ENCODE data around the gene DNASE1L1.

Gene DNASE1L1

DNA sequence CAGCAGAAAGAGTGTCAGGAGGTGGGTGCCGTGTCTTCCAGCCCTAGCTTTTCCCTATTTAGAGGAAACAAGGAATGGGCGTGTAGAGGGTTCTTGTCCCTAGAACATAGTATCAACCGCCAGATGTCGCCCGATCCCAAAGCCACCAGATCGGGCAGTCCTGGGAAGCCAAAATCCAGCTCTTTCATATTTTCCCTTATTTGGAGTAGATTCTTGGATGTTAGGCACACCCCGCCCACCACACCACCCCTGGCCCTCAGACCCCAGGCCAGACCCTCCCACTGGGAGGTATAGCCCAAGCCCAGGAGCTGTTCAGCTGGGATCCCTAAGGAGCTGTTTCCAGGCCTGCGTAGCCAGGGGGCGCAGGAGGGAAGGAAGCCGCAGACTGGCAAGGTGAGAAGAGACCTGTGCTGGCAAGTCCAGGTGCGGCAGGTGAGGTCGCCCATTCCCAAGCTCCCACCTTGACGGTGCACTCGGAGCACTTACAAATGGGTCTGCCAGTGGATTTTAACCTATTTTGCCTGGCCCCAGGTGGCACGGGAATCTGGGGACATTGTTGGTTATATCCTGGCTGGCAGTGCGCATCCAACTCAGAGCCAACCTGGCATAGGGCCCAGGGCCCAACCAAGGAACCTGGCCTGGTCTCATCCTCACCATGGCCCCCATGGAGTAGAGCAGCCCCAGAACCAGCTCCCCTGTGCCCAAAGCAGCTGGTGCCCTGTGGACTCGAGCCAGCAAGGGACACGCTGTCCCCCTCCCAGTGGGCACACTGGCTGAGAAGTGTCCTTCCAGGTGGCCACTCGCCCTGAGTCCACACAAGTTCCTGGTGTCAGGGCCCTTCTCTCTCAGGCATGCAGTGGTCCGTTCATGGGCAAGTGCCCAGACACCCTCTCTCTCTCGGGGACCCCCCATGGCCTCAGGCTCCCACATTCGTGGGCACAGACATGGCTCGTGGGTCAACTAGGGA, 35.4 kb downstream of the DNASE1L1 start:
- DNase-seq, result peak in 2 of 3 donors; percentile 35 to 42

DNA sequence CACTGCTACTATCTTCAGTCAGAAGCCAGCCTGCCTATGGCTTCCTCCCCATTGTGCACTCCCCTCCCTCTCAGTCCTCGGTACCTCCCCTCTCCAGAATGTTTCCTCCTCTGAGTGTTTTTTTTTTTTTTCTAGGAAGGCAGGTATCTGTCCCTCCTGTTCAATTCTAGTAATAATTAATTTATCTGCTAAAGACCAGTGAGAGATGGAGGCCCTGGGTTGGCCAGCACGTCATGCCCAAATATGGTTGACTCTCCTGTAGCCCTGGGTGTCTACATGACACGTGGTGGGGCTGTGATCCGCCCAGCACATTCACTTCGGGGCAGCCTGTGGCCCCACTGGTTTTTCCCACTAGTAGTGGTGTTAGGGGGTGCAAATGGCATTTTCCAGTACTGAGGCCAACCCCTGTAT, 36.4 kb downstream of the DNASE1L1 start:
- POLR2A ChIA-PET, result no interaction called here
- Histone ChIP-seq H3K9me3 (ENCODE audit: control extremely low read depth in 1 of 5, control insufficient read depth in 4 of 5, insufficient read depth in 2 of 5, low read depth in 1 of 5, low read length in 4 of 5) (no peaks in the 10 kb centered on the region), H3K4me3 (ENCODE audit: control insufficient read depth in 1 of 7, extremely low read depth in 1 of 7, insufficient read depth in 4 of 7, low read depth in 2 of 7, low read length in 6 of 7) (no peak overlapping the region), H3K27ac (ENCODE audit: insufficient read depth in 1 of 2, low read depth in 1 of 2, low read length in 2 of 2, poor library complexity in 1 of 2, severe bottlenecking in 2 of 2) (no peak overlapping the region), H3K36me3 (ENCODE audit: control insufficient read depth in 4 of 4, insufficient read depth in 4 of 4, low read length in 3 of 4) (peaks cover 0 to 4% (median 4%) of the 10 kb centered on the region in 4 experiments), H3K27me3 (replicated peaks in 2 of 5; ENCODE audit: control insufficient read depth in 4 of 5, insufficient read depth in 5 of 5, low read length in 4 of 5) (peaks cover 0 to 14% (median 0%) of the 10 kb centered on the region in 5 experiments), H3K4me1 (ENCODE audit: control extremely low read depth in 1 of 4, control insufficient read depth in 4 of 4, insufficient read depth in 4 of 4, low read length in 3 of 4) (peaks cover 3 to 53% (median 40%) of the 10 kb centered on the region in 4 experiments)
- DNase-seq, result no peak
- 0% methylated on average over 1 of the region's 5 CpGs for WGBS (ENCODE audit: insufficient coverage)
- CTCF ChIA-PET, result interaction anchor here (0.7 to 2.6 kb wide), 13 partner anchors 9 to 170 kb away, joined by 3 to 19 read pairs (median 4); partner anchors contain the start of gene SLC10A3

More for the DNA sequence above, 35.4 kb downstream of the DNASE1L1 start:
- peaks cover 0 to 14% (median 0%) of the 10 kb centered on the region in 5 experiments for H3K27me3 ChIP-seq (replicated peaks in 2 of 5; ENCODE audit: control insufficient read depth in 4 of 5, insufficient read depth in 5 of 5, low read length in 4 of 5)
- 42% methylated on average over 23 of the region's 23 CpGs for WGBS (ENCODE audit: insufficient coverage)
- CTCF ChIA-PET, result interaction anchor here (0.7 to 2.6 kb wide), 18 partner anchors 8 to 169 kb away, joined by 3 to 19 read pairs (median 4); partner anchors contain the start of gene SLC10A3
- peak overlapping the region in 3 of 7 experiments; percentile 15 to 61 (median 35) for H3K4me3 ChIP-seq (ENCODE audit: control insufficient read depth in 1 of 7, extremely low read depth in 1 of 7, insufficient read depth in 4 of 7, low read depth in 2 of 7, low read length in 6 of 7)
- H3K4me1 ChIP-seq (ENCODE audit: control extremely low read depth in 1 of 4, control insufficient read depth in 4 of 4, insufficient read depth in 4 of 4, low read length in 3 of 4), result peaks cover 3 to 49% (median 37%) of the 10 kb centered on the region in 4 experiments
- H3K36me3 ChIP-seq (ENCODE audit: control insufficient read depth in 4 of 4, insufficient read depth in 4 of 4, low read length in 3 of 4), result no peaks in the 10 kb centered on the region
- peaks cover 0 to 1% (median 0%) of the 10 kb centered on the region in 5 experiments for H3K9me3 ChIP-seq (ENCODE audit: control extremely low read depth in 1 of 5, control insufficient read depth in 4 of 5, insufficient read depth in 2 of 5, low read depth in 1 of 5, low read length in 4 of 5)
- POLR2A ChIA-PET, result no interaction called here
- no peak overlapping the region for H3K27ac ChIP-seq (ENCODE audit: insufficient read depth in 1 of 2, low read depth in 1 of 2, low read length in 2 of 2, poor library complexity in 1 of 2, severe bottlenecking in 2 of 2)

DNA sequence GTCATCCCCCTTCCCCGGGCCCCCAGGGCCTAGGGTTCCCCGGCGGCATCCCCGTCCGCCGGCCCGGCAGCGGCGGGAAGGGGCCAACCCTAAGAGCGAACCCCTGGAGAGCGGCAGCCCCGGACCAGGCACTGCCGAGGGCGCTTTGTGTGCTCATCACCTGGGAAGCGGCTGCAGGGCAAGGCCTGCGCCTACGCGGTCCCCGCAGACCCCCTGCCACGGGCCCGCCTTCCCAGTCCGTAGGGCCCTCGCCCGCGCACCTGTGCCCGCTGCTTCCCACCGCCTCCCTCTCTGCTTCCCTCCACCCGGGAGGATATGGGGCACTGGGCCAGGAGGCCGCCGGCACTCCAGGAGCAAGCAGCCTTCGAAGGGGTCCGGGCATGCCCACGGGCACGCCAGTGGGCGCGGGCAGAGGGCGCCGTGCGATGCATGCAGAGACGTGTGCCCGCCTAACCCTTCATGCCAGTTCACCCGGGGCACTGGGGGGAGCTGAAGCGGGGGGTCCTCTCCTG, 37.2 kb downstream of the DNASE1L1 start:
- peaks cover 0 to 12% (median 9%) of the 10 kb centered on the region in 4 experiments for H3K36me3 ChIP-seq (ENCODE audit: control insufficient read depth in 4 of 4, insufficient read depth in 4 of 4, low read length in 3 of 4)
- H3K27ac ChIP-seq (ENCODE audit: insufficient read depth in 1 of 2, low read depth in 1 of 2, low read length in 2 of 2, poor library complexity in 1 of 2, severe bottlenecking in 2 of 2), result no peak overlapping the region
- H3K9me3 ChIP-seq (ENCODE audit: control extremely low read depth in 1 of 5, control insufficient read depth in 4 of 5, insufficient read depth in 2 of 5, low read depth in 1 of 5, low read length in 4 of 5), result no peaks in the 10 kb centered on the region
- H3K4me1 ChIP-seq (ENCODE audit: control extremely low read depth in 1 of 4, control insufficient read depth in 4 of 4, insufficient read depth in 4 of 4, low read length in 3 of 4), result peaks cover 3 to 51% (median 44%) of the 10 kb centered on the region in 4 experiments
- DNase-seq, result no peak
- peaks cover 0 to 14% (median 0%) of the 10 kb centered on the region in 5 experiments for H3K27me3 ChIP-seq (replicated peaks in 2 of 5; ENCODE audit: control insufficient read depth in 4 of 5, insufficient read depth in 5 of 5, low read length in 4 of 5)
- H3K4me3 ChIP-seq (ENCODE audit: control insufficient read depth in 1 of 7, extremely low read depth in 1 of 7, insufficient read depth in 4 of 7, low read depth in 2 of 7, low read length in 6 of 7), result peak overlapping the region in 4 of 7 experiments; percentile 48 to 66 (median 54)
- CTCF ChIA-PET, result no interaction called here
- WGBS (ENCODE audit: insufficient coverage), result 44% methylated on average over 39 of the region's 43 CpGs
- POLR2A ChIA-PET, result no interaction called here

DNA sequence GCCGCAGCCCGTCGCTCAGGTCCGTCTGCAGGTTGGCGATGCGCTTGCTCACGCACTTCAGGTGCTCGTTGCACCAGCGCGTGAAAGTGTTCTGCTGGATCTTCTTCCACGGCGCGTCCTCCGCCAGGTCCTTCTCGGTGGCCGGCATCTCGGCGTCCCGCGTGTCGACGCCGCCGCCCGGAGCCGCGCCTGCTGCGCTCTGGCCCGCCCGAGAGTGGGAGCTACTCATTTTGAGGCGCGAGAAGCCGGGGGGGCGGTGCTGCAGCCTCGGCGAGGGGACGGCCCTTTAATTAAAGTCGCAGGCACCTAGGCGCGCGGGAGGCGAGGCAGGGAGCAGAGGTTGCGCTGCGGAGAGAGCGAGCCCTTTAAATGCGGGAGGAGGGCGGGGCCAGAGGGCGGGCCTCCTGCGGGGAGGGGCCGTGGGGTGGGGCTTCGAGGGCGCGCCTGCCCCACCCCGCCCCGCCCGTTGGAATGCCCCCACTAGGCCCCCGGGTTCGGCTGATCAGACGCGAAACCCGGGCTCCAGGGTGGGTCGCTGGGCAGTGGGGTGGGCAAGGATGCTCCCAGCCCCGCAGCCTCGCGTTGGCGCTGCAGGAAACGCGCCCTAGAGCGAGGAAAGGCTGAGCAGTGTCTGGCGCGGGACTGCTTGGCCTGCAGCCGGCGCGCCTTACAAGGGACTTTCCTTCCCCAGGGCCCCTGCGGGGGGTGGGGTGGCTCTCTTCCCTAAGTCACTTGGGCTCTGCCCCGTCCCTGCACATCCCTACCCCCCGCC, 37.9 kb downstream of the DNASE1L1 start:
- peaks cover 0 to 18% (median 15%) of the 10 kb centered on the region in 4 experiments for H3K36me3 ChIP-seq (ENCODE audit: control insufficient read depth in 4 of 4, insufficient read depth in 4 of 4, low read length in 3 of 4)
- WGBS (ENCODE audit: insufficient coverage), result 39% methylated on average over 66 of the region's 77 CpGs
- DNase-seq, result peak; percentile 87 to 91 (median 89)
- H3K27me3 ChIP-seq (replicated peaks in 2 of 5; ENCODE audit: control insufficient read depth in 4 of 5, insufficient read depth in 5 of 5, low read length in 4 of 5), result peaks cover 0 to 14% (median 0%) of the 10 kb centered on the region in 5 experiments
- peaks cover 3 to 52% (median 44%) of the 10 kb centered on the region in 4 experiments for H3K4me1 ChIP-seq (ENCODE audit: control extremely low read depth in 1 of 4, control insufficient read depth in 4 of 4, insufficient read depth in 4 of 4, low read length in 3 of 4)
- ChIA-PET CTCF (no interaction called here), POLR2A (interaction anchor here (1.0 kb wide), 2 partner anchors 14 to 144 kb away, joined by 3 to 4 read pairs; partner anchors contain the start of gene FAM3A)
- H3K4me3 ChIP-seq (ENCODE audit: control insufficient read depth in 1 of 7, extremely low read depth in 1 of 7, insufficient read depth in 4 of 7, low read depth in 2 of 7, low read length in 6 of 7), result peak overlapping the region; percentile 34 to 89 (median 77)
- H3K9me3 ChIP-seq (ENCODE audit: control extremely low read depth in 1 of 5, control insufficient read depth in 4 of 5, insufficient read depth in 2 of 5, low read depth in 1 of 5, low read length in 4 of 5), result no peaks in the 10 kb centered on the region
- H3K27ac ChIP-seq (ENCODE audit: insufficient read depth in 1 of 2, low read depth in 1 of 2, low read length in 2 of 2, poor library complexity in 1 of 2, severe bottlenecking in 2 of 2), result peak overlapping the region in 1 of 2 experiments; percentile 85

DNA sequence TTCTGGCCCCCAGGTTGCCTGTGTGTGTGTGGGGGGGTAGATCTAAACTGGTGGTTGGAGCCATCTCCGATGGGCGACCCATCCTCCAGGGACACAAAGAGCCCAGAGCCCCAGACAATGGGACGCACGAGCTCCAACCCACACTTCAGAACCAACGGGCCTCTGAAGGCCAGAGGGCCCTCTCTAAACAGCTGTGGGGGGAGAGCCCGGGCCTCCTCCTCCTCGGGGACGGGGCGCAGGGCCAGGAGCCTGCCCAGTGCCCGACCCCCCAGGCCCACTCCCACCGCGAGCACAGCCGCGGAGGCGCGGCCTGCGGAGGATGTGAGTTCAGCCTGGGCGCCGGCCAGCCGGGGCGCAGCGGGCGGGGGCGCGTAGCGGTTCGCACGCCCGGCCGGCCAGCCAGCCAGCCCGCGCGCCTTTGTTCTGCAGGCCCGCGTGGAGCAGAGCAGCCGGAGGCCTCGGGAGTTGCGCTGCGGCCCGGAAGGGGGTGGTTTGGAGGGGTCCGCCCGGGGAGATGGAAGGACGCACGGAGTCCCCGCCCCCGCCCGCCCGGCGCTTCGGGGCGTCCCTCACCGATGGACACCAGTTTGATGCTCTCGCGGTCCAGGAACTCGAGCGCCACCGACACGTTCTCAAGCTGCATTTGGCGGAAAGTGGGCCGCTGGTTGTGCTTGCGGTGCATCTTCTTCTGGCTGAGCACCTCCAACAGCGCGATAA, 38.6 kb downstream of the DNASE1L1 start:
- POLR2A ChIA-PET, result interaction anchor here (1.0 to 1.8 kb wide), 3 partner anchors 14 to 145 kb away, joined by 3 to 4 read pairs (median 4); partner anchors contain the start of gene FAM3A
- no peak for DNase-seq
- WGBS (ENCODE audit: insufficient coverage), result 31% methylated on average over 57 of the region's 63 CpGs
- CTCF ChIA-PET, result interaction anchor here (0.6 kb wide), 1 partner anchor 54 kb away, joined by 3 read pairs; no protein-coding TSS in a partner anchor
- peak overlapping the region; percentile 54 to 85 for H3K27ac ChIP-seq (ENCODE audit: insufficient read depth in 1 of 2, low read depth in 1 of 2, low read length in 2 of 2, poor library complexity in 1 of 2, severe bottlenecking in 2 of 2)
- peak overlapping the region; percentile 34 to 89 (median 77) for H3K4me3 ChIP-seq (ENCODE audit: control insufficient read depth in 1 of 7, extremely low read depth in 1 of 7, insufficient read depth in 4 of 7, low read depth in 2 of 7, low read length in 6 of 7)
- H3K27me3 ChIP-seq (replicated peaks in 2 of 5; ENCODE audit: control insufficient read depth in 4 of 5, insufficient read depth in 5 of 5, low read length in 4 of 5), result peaks cover 0 to 14% (median 0%) of the 10 kb centered on the region in 5 experiments
- H3K36me3 ChIP-seq (ENCODE audit: control insufficient read depth in 4 of 4, insufficient read depth in 4 of 4, low read length in 3 of 4), result peaks cover 0 to 25% (median 17%) of the 10 kb centered on the region in 4 experiments
- peaks cover 3 to 52% (median 44%) of the 10 kb centered on the region in 4 experiments for H3K4me1 ChIP-seq (ENCODE audit: control extremely low read depth in 1 of 4, control insufficient read depth in 4 of 4, insufficient read depth in 4 of 4, low read length in 3 of 4)
- no peaks in the 10 kb centered on the region for H3K9me3 ChIP-seq (ENCODE audit: control extremely low read depth in 1 of 5, control insufficient read depth in 4 of 5, insufficient read depth in 2 of 5, low read depth in 1 of 5, low read length in 4 of 5)
